ENCODE results near the gene SUCLG2.

The SUCLG2 gene

DNA sequence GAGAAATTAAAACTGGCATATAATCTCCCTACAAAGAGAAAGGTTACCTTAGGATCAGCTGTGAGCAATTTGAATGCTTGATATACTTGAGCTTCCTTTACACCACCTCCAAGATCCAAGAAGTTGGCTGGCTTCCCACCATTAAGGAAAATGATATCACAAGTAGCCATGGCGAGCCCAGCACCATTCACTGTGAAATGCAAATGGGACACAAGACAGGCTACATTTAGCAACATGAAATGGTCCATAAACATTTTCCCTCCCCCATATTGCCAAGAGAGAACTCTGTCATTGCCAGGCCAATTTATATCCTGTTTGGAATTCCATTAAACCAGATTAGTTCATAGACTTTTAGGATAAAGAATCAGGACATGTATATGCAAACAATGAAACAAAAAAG is 158.7 kb downstream of the SUCLG2 start:
- DNase-seq = no peak

DNA sequence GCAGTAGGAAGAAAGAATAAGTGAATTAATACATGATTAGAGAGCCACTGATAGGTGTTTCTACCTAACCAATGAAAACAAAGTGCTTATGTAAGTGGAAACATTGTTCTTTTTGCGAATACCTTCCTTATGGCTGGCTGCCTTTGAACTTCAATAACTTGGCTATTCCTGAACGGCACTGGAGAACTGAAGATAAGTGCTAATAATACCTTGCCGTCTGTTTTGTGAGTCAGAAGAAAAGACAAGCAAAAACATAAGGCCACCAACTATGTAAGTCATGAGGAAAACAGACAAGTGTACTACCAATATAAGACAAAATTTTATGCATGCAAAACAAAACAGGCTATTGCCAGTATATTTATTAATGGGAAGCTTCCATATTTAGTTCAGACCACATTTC is 160.6 kb downstream of the SUCLG2 start:
- DNase-seq = no peak

DNA sequence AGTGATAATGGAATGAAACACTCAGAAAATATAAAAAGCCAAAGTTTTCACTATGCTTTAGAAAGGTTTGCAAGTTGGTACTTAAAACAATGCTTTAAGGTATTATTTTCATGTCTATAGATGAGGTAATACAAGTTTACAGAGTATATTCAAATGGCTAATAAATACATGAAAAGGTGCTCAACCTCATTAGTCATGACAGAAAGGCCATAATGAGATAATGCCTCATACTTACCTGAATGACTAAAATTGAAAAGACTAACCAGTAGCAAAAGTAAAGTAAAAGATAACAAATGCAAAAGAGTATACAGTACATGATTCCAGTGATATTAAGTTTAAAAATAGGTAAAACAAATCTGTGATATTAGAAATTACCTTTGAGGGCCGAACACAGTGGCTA is 163.8 kb downstream of the SUCLG2 start:
- DNase-seq = no peak

DNA sequence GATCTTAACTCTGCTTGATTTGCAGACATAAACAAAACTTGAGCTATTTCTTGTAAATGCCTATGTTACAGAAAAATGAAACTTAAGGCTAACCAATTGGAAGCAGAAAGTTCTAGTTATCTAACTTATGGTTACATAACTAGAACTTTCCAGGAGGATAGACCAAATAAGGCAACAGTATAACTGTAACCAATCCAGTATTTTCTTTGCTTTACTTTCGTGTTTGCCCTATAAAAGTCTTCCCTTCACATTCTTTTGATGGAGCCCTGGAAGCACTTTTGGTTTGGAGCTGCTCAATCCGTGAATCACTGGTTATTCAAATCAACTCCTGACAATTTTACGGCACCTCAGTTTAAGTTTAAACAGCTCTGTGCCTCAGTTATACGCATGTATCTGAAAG is 164.6 kb downstream of the SUCLG2 start:
- no peak for DNase-seq

DNA sequence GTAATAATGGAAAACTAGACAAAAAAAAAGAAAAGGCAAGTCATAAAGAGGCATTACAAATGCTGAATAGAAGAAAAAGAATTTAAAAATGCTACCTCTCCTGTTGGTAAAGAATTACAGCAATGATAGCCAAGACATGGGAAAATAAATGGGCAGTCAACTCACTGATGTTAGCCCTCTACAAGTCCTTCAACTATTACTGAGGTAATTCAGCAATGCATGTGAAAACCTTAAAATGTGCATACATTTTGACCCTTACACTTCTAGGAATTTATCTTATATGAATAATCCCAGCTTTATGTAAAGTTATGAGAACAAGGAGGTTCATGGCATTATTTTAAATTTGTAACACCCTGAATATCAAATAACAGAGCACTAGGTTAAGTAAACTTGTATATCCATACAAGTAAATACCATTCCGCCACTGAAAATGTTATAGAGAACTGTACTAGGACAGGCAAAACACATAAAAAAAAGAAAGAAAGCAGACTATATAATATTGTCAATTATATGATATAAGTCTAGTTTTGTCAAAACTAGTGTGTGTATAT is 166.8 kb downstream of the SUCLG2 start:
- no peak for DNase-seq

DNA sequence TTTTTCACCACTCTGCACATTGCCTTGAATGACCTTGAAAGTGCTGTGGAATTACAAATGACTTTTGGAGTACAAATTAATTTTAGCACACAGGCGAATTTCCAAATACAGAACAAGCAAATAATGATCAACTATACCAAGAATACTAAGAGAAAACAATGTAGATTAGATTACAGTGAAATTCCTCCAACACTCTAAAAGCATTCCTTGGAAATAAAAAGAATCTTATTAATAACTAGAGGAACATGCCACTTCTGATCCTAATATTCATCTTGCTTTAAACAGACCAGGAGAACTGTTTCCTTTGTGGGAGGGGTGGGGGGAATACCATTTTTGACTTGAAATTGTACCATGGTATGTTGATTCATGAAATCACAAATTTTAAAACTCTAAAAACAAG is 167.5 kb downstream of the SUCLG2 start:
- DNase-seq = no peak

DNA sequence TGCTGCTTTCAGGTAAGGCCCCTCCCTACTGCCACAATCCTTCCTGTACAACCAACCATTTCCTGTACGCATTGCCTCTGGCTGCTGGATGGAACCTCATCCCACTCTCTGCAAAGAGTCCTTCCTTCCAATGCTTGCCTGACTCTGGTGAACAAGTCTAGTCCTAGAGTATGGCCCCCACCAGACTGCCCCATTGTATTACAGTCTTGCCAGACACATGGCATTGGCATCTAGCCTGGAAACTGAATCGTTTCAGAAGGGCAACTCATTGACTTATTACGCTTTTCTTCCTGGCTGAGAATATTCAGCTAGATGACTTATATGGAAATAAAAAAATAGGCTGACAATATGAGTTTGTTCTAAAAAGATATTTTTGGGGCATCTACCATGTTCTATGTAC is 170.3 kb downstream of the SUCLG2 start:
- DNase-seq = no peak

DNA sequence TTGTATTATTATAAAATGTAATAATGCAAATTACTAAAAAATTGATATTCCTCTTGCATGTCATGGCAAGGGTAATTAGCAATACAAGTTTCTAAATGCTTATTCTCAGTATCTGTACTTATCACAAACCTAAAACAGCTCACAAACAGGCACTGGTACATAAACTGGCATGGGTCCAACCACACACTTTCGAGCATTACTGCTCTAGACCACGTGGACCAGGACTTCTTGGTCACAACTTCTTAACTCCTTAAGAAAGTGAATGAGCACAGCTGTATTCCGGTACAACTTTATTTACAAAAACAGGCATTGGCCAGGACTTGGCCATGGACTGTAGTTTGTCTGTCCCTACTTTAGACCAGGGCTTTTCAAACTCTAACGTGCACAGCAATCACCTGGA is 173.3 kb downstream of the SUCLG2 start:
- no peak for DNase-seq

DNA sequence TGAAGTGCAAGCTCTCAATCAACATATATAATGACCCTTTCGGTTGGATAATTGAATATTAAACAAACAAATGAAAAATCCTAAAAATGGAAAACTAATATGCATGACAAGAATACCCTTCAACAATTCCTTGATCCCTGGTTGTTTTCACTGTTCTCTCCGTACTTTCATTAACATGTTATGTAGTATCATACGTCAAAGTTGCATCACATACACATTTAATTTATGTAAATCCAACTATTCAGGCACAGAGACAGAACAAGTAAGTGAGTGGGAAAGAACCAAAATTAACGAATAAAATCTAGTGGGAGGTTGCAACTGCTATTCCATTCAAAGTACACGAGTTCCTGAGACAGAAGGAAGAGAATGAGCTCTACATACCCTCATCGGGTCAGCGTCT is 176.0 kb downstream of the SUCLG2 start:
- DNase-seq = no peak

DNA sequence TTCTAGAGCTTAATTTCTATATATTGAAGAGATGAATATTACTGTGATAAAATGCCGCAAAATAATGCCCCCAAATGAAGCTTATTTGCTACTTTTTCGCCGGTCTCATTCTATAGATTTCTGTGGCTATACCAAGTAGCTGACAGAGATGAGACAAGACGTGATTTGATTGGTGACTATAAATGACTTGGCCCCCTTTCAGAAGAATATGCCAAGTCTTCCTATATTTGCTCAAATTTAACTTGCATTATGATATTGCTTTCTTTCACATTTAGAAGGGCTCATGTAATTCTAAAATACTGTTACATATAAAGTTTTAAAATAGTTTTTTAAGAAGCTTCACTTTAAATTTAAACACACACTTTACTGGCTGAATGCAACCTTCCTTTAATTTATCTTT is 180.1 kb downstream of the SUCLG2 start:
- DNase-seq = no peak

DNA sequence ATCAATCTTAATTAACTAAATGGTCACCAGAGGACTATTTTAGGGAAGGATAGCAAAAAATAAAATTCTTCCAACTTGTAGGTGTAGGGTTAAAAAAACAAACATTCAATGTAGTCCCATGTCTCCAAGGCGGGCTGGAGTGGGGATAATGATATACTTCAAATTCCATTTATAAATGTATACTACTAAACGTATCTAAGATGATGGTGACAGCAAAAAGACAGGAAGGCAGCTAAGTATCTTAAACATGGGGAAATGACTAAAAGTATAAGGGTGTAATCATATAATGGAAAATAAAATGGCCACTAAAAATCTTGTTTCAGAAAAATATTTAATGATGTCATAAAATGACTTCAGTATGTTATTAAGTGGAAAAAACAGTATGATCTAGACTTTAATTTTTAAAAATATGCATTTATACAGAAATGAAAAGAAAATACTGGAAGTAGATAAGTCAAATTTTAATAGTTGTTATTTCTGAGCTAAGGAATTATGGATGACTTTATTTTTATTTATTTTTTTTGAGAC is 181.7 kb downstream of the SUCLG2 start:
- DNase-seq = no peak

DNA sequence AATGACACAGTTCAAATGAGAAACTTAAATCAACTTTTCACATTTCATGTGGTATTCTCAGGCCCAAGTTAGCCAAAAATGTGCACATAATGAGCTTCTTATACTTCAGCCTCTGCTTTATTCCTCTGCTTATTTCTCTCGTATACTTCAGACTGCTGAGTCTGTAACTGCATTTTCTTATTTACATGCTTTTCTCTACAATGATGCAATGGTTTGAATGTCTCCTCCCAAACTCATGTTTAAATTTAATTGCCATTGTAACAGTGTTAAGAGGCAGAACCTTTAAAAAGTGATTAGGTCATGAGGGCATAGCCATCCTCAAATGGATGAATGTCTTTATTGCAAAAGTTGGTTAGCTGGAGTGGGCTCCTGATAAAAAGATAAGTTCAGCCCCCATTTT is 184.2 kb downstream of the SUCLG2 start:
- DNase-seq = no peak

DNA sequence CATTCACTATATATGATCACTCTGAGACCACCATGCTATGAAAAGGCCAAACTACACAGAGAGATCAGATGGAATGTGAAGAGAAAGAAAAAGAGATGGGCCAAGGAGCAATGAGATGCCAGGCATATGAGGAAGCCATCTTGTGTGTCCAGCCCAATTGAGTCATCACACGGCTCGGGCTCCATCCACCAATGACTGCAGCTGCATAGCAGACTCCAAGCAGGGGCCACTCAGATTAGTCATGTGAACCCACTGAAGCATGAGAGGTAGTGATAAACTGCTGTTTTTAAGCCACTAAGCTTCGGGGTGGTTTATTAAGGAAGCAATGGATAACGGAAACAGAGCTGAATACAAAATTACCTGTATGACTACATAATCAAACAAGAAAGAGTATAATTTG is 185.9 kb downstream of the SUCLG2 start:
- DNase-seq = no peak

DNA sequence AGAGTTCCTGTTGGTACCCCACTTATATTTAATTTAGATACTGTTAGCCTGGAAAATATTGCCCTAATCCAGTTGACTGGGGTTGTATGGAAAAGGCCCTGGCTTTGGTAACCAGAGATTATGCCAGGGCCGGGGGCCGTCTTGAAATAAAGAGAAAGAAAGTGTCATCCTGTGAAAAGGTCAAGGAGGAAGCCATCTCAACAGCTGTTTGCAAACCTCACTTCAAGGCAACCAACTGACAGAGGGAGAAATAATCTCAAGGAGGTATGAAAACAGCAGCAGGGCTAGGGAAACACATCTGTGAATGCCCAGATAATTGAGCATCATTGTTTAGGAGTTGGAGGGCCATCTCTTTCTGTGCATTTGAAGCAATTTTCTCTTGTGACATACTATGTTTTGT is 190.8 kb downstream of the SUCLG2 start:
- DNase-seq = no peak

DNA sequence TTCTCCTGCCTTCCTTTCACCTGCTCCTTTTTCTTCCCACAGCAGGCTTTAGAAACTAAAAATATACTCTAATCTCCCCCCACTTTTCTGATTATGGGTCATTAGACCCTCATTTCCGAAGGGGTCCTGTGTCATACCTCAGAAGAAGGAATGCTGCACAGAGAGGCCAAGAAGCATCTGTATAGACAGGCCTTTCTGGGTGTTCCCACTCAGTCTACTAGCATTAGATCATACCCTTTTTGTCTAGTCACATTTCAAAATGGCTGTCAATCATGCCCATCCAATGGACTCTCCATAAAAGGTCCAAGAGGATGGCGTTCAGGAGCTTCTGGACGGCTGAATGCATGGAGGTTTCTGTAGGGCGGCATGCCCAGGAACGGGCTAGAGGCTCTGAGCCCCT is 192.2 kb downstream of the SUCLG2 start:
- DNase-seq = no peak

DNA sequence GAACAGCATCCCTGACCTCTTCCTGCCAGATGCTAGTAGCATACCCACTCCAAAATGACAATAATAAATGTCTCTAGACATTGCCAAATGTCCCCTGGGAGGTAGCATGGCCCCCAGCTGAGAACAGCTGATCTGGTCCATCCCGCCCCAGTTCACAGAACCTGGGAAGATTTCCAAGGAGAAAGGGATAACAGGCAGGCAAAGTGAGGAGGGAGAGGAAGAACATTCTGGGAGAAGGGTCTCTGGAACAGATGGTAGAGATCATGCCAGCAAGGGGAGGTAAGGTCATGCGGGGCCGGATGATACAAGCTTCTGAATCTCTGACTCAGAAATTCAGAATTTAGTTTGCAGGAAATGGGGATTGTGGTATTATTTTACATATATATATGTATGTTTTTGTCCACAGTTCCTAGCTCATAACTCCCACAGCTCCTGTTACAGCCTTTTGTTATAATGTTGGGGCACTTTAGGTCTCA is 192.7 kb downstream of the SUCLG2 start:
- DNase-seq = no peak

DNA sequence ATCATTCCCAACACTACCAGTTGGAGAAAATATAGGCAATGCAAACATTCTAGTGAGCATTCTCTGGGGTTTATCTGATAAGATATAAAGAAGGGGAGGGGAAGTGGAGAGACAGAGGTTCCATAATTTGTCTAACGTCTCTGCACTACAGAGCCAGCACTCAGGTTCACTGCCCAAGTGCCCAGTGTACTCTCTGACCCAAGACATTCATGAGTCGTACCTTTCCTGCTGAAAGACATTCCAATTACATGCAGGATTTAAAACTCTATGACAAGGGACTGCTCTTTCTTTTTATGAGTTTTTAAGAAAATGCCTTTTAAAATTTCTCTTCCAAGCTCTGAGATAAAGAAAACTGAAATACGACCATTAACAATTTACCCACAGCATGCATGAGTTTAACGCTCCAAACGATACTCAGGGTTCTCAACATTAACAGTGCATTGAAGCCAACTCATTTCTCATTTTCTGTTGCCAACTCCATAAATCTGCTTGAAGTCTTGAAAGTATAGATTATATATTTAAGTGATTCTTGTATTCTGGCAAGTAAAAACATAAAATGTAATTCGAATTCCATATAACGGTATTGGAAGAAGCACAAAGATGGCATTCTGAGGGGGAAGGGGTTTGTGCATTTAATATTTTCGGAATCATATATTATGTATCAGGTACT is 193.4 kb downstream of the SUCLG2 start:
- no peak for DNase-seq

DNA sequence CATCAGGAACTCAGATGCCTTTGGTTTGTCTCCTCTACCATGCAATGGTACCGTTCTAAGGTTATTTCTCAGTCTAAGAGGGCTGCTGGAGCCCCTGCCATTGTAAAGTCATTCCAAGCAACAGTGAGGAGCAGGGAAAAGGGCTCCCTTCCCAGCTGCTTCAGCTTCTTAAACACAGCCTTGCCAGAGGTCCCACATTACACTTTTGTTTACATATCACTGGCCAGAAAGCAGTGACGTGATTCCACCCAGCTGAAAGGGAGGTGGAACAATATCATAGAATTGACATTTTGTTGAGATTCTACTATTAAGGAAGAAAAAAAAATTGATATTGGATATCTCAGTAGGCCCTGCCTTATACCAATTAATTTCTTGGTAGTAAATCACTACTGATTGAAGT is 194.6 kb downstream of the SUCLG2 start:
- no peak for DNase-seq

DNA sequence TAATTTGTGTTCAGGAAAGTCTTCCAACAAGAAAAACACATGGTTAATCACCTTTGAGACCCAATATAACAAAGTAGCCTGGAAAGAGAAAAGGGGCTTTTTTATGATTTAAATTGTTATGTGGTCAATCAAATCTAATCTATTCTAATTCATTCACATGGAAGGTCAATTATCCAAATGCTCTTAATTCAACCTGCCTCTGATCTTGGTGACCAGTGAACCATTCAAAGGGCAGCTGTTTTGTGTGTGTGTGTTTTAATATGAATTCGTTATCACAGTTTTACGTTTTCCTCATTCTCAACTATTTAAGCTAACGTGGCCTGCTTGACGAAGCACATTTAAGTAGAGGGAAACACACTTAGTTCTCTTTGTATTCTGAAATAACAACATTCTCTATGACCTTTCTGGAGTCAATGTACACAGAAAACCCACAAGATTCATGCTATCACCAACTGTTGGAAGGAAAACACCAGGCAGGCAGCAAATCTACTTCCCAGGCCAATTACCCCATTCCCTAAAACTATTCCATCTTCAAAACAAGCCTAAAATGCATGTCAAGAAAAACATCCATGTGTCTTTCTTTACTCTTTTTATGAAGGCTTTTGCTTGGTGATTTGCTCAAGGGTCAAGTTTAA is 195.4 kb downstream of the SUCLG2 start:
- no peak for DNase-seq

DNA sequence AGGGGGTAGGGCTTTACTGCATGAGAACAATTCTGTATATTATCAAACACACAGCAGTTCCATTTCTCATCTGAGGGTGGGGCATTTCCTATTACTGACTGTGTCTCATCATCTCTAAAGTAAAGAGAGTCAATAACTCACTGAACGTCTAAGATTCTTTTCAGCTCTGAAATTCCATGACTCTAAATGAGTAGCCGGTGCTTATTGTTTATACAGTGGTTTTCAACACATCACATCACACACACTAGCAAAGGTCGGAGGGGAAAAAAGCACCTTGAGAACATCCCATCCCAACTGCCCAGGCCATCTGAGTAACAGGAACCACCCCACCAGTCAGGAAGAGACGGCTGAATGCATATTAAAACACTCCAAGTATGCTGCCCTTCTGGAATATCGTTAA is 196.0 kb downstream of the SUCLG2 start:
- DNase-seq = no peak

DNA sequence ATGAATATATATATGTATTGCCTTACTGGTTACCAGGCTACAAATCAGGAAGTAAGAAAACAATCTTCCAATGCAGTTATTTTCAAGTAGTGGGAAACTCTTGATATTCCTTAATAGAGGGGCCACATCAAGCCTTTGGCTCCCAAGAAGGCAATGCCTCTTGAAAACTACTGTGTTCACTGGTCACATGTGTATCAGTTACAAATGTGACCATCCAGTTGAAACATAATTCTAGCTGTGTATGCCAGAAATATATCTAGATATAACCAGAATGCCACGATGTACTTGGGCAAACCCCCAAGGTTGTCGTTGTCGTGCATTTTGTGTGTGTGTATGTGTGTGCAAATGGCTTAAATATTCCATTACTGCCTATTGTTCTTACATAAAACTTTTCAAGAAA is 200.8 kb downstream of the SUCLG2 start:
- DNase-seq = no peak

DNA sequence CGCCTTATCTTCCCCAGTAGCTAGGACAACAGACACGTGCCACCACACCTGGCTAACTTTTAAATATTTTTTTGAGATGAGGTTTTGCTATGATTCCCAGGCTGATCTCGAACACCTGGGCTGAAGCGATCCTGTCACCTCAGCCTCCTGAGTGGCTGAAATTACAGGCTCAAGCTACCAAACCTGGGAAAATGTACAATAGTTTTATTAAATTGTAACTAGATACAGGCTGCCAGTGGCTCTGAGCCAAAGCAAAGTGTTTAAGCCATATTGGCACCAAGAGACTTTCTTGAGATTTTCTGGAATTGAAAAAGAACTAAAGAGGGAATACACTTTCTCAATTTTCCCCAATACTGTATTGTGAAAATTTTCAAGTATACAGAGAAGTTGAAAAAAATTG is 204.3 kb downstream of the SUCLG2 start:
- no peak for DNase-seq

DNA sequence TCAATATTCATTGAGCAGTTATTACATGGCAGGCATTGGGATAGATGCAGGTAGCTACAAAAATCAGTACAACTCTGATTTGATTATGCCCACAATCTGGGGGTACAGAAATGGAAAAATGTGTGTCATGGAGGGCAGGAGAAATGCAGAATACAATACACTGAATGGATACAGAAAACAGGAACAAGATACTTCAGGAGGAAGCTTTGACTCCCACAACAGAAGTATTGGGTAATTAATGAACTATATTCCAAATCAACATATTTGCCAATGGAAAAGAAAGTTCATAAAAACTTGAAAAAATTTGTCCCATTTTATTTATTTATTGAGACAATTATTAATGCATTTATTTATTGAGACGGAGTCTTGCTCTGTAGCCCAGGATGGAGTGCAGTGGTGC is 207.0 kb downstream of the SUCLG2 start:
- no peak for DNase-seq

DNA sequence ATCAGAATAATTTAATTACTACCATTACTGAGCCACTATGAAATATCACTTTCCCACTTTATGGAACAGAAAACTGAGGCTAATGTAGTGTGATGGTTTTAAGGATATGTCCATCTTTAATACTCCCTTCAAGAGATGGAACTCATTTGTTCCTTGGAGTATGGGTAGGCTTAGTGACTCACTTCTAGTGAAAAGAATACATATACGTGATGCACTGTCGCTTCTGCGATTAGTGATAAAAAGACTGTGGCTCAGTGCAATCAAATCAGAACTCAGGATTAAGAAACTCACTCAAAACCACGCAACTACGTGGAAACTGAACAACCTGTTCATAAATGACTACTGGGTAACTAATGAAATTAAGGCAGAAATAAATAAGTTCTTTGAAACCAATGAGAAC is 216.6 kb downstream of the SUCLG2 start:
- no peak for DNase-seq

DNA sequence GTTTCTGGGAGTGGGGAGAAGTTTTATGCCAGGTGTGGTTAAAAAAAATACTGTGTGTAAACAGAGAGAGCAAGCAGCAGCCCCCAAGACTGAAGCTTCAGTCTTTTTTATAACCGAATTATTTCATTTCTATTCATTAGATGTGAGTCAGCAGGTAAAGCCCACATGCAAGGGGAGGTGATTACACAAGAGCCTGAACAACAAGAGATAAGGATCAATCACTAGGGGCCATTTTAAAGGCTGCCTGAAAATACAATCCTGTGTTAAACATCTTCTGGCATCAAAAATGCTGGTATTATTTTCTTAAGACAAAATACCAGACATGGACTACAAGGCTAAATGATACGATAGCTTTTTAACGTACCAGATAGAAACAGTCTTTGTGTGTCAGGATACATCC is 217.3 kb downstream of the SUCLG2 start:
- no peak for DNase-seq

Data from CD4-positive, alpha-beta T cell treated with Interleukin-6 for 4 hours (primary cell).